ENCODE results near the gene HDDC3. TPM values are rescaled to one million over a fixed set of nuclear protein-coding genes. Genes with fewer than 3 reads are reported as not detected.

The HDDC3 gene
- polyA plus RNA-seq, 1 of the 3 experiments (the other 2 are of a cell fraction), result 25.8 TPM

DNA sequence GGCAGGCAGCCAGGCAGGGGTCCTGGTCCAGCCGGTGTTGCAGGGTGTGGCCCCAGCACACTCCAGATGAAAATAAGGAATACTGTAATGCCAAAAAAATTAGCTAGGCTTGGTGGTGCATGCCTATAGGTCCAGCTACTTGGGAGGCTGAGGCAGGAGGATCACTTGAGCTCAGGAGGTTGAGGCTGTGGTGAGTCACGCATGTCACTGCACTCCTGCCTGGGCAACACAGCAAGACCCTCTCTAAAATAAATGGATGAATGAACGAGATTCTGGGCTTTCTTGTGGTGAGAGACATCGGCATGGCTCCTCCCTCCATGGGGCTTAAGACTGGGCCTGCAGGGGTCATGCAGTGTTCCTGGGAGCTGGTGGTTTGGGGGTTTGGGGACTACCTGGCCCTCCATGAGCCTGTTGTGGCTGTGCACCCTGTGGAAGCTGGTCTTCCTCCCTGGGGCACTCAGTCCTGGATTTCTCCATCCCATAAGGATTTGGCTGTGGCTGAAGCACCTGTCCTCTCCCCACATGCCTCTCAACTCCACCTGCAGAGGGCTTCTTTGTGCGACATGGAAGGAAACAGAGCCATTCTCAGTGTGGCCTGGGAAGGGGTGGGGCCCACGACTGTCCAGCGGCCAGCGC, 14.7 kb upstream of the HDDC3 start:
- Histone ChIP-seq H3K4me2 (no peak overlapping the region), H3K27me3 (ENCODE audit: insufficient read depth) (no peaks in the 10 kb centered on the region), H3K4me1 (ENCODE audit: control insufficient read depth in 1 of 2, insufficient read depth in 2 of 2, low read depth in 1 of 2, low read length in 1 of 2) (no peaks in the 10 kb centered on the region), H3F3A (replicated peaks; ENCODE audit: insufficient read depth) (peaks cover 2% of the 10 kb centered on the region), H4K20me1 (ENCODE audit: insufficient read depth) (no peaks in the 10 kb centered on the region), H3K79me2 (ENCODE audit: insufficient read depth) (no peaks in the 10 kb centered on the region), H3K9me3 (no peaks in the 10 kb centered on the region), H2AFZ (ENCODE audit: low read depth) (no peak overlapping the region), H3K36me3 (replicated peaks in 1 of 2; ENCODE audit: control insufficient read depth in 1 of 2, insufficient read depth in 2 of 2, low read length in 1 of 2) (peaks cover 18 to 74% of the 10 kb centered on the region in 2 experiments), H3K9ac (no peak overlapping the region), H3K4me3 (ENCODE audit: low read depth in 2 of 2, low read length in 1 of 2) (no peak overlapping the region), H3K9me2 (no peaks in the 10 kb centered on the region), H3K27ac (ENCODE audit: low read depth in 2 of 2, low read length in 1 of 2) (no peak overlapping the region)
- no peak for DNase-seq
- WGBS (ENCODE audit: low lambda C conversion rate), result 88% methylated on average over 7 of the region's 8 CpGs
- ChIA-PET CTCF (interaction anchor here (0.8 to 11.4 kb wide), 3 partner anchors 9 to 61 kb away, joined by 3 to 108 read pairs (median 23); partner anchors contain the start of genes HDDC3 and UNC45A), POLR2A (interaction anchor here (1.0 to 1.2 kb wide), 2 partner anchors 9 to 11 kb away, joined by 3 read pairs; no protein-coding TSS in a partner anchor)
- TF ChIP-seq USF1 (IDR thresholded peaks at IDR 0.05; ENCODE audit: borderline replicate concordance, low read depth), result no peak

DNA sequence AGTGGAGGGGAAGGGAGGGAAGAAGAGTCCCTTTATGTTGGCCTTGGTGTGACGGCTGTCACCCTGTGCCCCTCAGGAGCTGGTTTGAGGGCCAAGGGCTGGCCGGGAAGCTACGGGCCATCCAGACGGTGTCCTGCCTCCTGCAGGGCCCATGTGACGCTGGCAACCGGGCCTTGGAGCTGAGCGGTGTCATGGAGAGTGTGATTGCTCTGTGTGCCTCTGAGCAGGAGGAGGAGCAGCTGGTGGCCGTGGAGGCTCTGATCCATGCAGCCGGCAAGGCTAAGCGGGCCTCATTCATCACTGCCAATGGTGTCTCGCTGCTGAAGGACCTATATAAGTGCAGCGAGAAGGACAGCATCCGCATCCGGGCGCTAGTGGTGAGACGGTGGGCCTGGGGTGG, 14.2 kb upstream of the HDDC3 start:
- no peak overlapping the region for H3K4me3 ChIP-seq (ENCODE audit: low read depth in 2 of 2, low read length in 1 of 2)
- H3K4me2 ChIP-seq, result no peak overlapping the region
- no peaks in the 10 kb centered on the region for H3K79me2 ChIP-seq (ENCODE audit: insufficient read depth)
- no peaks in the 10 kb centered on the region for H3K27me3 ChIP-seq (ENCODE audit: insufficient read depth)
- no peak overlapping the region for H2AFZ ChIP-seq (ENCODE audit: low read depth)
- no peaks in the 10 kb centered on the region for H3K4me1 ChIP-seq (ENCODE audit: control insufficient read depth in 1 of 2, insufficient read depth in 2 of 2, low read depth in 1 of 2, low read length in 1 of 2)
- no peak overlapping the region for H3K9ac ChIP-seq
- ChIA-PET CTCF (interaction anchor here (0.8 to 11.4 kb wide), 3 partner anchors 10 to 60 kb away, joined by 3 to 108 read pairs (median 23); partner anchors contain the start of genes HDDC3 and UNC45A), POLR2A (interaction anchor here (1.0 to 1.2 kb wide), 2 partner anchors 10 to 11 kb away, joined by 3 read pairs; no protein-coding TSS in a partner anchor)
- DNase-seq, result no peak
- no peak overlapping the region for H3K27ac ChIP-seq (ENCODE audit: low read depth in 2 of 2, low read length in 1 of 2)
- H3K9me2 ChIP-seq, result no peaks in the 10 kb centered on the region
- TF ChIP-seq, protein P1, sequence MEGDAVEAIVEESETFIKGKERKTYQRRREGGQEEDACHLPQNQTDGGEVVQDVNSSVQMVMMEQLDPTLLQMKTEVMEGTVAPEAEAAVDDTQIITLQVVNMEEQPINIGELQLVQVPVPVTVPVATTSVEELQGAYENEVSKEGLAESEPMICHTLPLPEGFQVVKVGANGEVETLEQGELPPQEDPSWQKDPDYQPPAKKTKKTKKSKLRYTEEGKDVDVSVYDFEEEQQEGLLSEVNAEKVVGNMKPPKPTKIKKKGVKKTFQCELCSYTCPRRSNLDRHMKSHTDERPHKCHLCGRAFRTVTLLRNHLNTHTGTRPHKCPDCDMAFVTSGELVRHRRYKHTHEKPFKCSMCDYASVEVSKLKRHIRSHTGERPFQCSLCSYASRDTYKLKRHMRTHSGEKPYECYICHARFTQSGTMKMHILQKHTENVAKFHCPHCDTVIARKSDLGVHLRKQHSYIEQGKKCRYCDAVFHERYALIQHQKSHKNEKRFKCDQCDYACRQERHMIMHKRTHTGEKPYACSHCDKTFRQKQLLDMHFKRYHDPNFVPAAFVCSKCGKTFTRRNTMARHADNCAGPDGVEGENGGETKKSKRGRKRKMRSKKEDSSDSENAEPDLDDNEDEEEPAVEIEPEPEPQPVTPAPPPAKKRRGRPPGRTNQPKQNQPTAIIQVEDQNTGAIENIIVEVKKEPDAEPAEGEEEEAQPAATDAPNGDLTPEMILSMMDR (IDR thresholded peaks at IDR 0.05), result no peak
- TF ChIP-seq, protein P2, sequence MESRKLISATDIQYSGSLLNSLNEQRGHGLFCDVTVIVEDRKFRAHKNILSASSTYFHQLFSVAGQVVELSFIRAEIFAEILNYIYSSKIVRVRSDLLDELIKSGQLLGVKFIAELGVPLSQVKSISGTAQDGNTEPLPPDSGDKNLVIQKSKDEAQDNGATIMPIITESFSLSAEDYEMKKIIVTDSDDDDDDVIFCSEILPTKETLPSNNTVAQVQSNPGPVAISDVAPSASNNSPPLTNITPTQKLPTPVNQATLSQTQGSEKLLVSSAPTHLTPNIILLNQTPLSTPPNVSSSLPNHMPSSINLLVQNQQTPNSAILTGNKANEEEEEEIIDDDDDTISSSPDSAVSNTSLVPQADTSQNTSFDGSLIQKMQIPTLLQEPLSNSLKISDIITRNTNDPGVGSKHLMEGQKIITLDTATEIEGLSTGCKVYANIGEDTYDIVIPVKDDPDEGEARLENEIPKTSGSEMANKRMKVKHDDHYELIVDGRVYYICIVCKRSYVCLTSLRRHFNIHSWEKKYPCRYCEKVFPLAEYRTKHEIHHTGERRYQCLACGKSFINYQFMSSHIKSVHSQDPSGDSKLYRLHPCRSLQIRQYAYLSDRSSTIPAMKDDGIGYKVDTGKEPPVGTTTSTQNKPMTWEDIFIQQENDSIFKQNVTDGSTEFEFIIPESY (IDR thresholded peaks at IDR 0.05; ENCODE audit: borderline replicate concordance, low read depth), result no peak
- no peak for TF ChIP-seq MEF2A (IDR thresholded peaks at IDR 0.05; ENCODE audit: borderline replicate concordance, low read depth)
- TF ChIP-seq RAD21 (IDR thresholded peaks at IDR 0.05; ENCODE audit: low read length), result no peak
- no peak for TF ChIP-seq RCOR1 (IDR thresholded peaks at IDR 0.05; ENCODE audit: low read length)
- no peak for TF ChIP-seq FOXM1 (IDR thresholded peaks at IDR 0.05; ENCODE audit: low read depth)
- TF ChIP-seq USF1 (IDR thresholded peaks at IDR 0.05; ENCODE audit: borderline replicate concordance, low read depth), result no peak
- H3F3A ChIP-seq (replicated peaks; ENCODE audit: insufficient read depth), result no peaks in the 10 kb centered on the region
- H4K20me1 ChIP-seq (ENCODE audit: insufficient read depth), result no peaks in the 10 kb centered on the region
- peaks cover 13 to 75% of the 10 kb centered on the region in 2 experiments for H3K36me3 ChIP-seq (replicated peaks in 1 of 2; ENCODE audit: control insufficient read depth in 1 of 2, insufficient read depth in 2 of 2, low read length in 1 of 2)
- WGBS (ENCODE audit: low lambda C conversion rate), result 99% methylated on average over 16 of the region's 16 CpGs
- no peaks in the 10 kb centered on the region for H3K9me3 ChIP-seq

All from SK-N-SH (cell line).